HepG2 (cell line): ENCODE results near the gene IRAK2. TPM values are rescaled to one million over a fixed set of nuclear protein-coding genes. Genes with fewer than 3 reads are reported as not detected.

Experiments used
- ATAC-seq: fragments of 200-7000 bp; cut with Tn5 transposase; 3 replicates; pipeline ENCODE4 v1.9.1; 2020; ENCODE audit warnings: mild to moderate bottlenecking, moderate library complexity
- BruUV-seq: library from RNA; stranded (reverse); fragments of 400-500 nt; replicated peaks from 2 replicates; lab custom pipeline; 2021; lab: Mats Ljungman, UMichigan
- CTCF ChIA-PET: fragments of 300-600 bp; formaldehyde crosslinking; extraction: SDS; loops from one replicate; lab custom pipeline; 2021; ENCODE audit warnings: low total read pairs, inconsistent platforms, low intra/inter-chr PET ratio; lab: Yijun Ruan, JAX
- POLR2A ChIA-PET: fragments of 350-600 bp; sonication (Branson Sonifier 250); formaldehyde crosslinking; loops from one replicate; lab custom pipeline; 2020; ENCODE audit warnings: antibody characterized with exemption, inconsistent platforms; lab: Yijun Ruan, JAX
- DNase-seq: peaks from one replicate; pipeline ENCODE4 v3.0.0-alpha.2; 2015; ENCODE audit warnings: low spot score
- FAIRE-seq: peaks from 3 replicates; lab custom pipeline; 2011; peaks lifted over from hg19 to GRCh38; lab: Jason Lieb, UNC
- H2AFZ ChIP-seq: one replicate; pipeline ENCODE4 v1.6.1; 2011; ENCODE audit warnings: low read length, inconsistent platforms
- H3K27ac ChIP-seq: fragments of 300-600 bp; 3 replicates; pipeline ENCODE4 v1.8.0; 2011; ENCODE audit warnings: mixed run types, mild to moderate bottlenecking, mixed read lengths, low read length, inconsistent platforms; ENCODE audit not compliant: insufficient read depth; ENCODE audit errors: extremely low read length
- H3K27me3 ChIP-seq, 2 experiments: fragments of 200-600 bp in 1 of 2; 2 replicates in 1 of 2; 3 replicates in 1 of 2; pipeline versions ENCODE4 v1.6.0 to v1.8.0; 2011; ENCODE audit warnings: low read length in 2 of 2, mild to moderate bottlenecking in 2 of 2, moderate library complexity in 2 of 2, inconsistent platforms in 1 of 2; ENCODE audit not compliant: insufficient read depth in 2 of 2, control insufficient read depth in 1 of 2
- H3K36me3 ChIP-seq, 2 experiments: fragments of 200-600 bp in 1 of 2; replicated peaks in 1 of 2; 2 replicates in 1 of 2; 3 replicates in 1 of 2; pipeline versions ENCODE4 v1.5.1 to v1.8.0; 2011; ENCODE audit warnings: low read length in 2 of 2, inconsistent platforms in 1 of 2; ENCODE audit not compliant: insufficient read depth in 2 of 2, control insufficient read depth in 1 of 2
- H3K4me1 ChIP-seq: 2 replicates; pipeline ENCODE4 v1.5.1; 2012; ENCODE audit warnings: low read length, inconsistent platforms; ENCODE audit not compliant: insufficient read depth
- H3K4me2 ChIP-seq: 2 replicates; pipeline ENCODE4 v1.6.0; 2011; ENCODE audit warnings: low read depth, low read length, inconsistent platforms
- H3K4me3 ChIP-seq, 3 experiments: fragments of 200-600 bp in 1 of 3; sonication (generic), shearing (Covaris generic) in 1 of 3; replicated peaks in 1 of 3; 2 replicates each; pipeline ENCODE4 v1.5.1; 2011 to 2016; ENCODE audit warnings: low read length in 3 of 3, inconsistent platforms in 2 of 3, low read depth in 2 of 3, mild to moderate bottlenecking in 2 of 3, control low read depth in 1 of 3, mixed read lengths in 1 of 3; ENCODE audit not compliant: insufficient read depth in 1 of 3
- H3K79me2 ChIP-seq: one replicate; pipeline ENCODE4 v1.6.1; 2011; ENCODE audit warnings: low read length, inconsistent platforms; ENCODE audit not compliant: insufficient read depth
- H3K9ac ChIP-seq: 2 replicates; pipeline ENCODE4 v1.6.0; 2011; ENCODE audit warnings: mild to moderate bottlenecking, low read depth, low read length, inconsistent platforms; ENCODE audit not compliant: insufficient read depth
- H3K9me3 ChIP-seq: 2 replicates; pipeline ENCODE4 v1.5.1; 2012; ENCODE audit warnings: mild to moderate bottlenecking, low read length
- H4K20me1 ChIP-seq: 2 replicates; pipeline ENCODE4 v1.6.0; 2011; ENCODE audit warnings: inconsistent platforms, mild to moderate bottlenecking, low read length, moderate library complexity; ENCODE audit not compliant: insufficient read depth
- MAFG ChIP-seq: sonication (generic); formaldehyde crosslinking; IDR thresholded peaks from 2 replicates; pipeline ENCODE4 v1.5.1; 2020; ENCODE audit warnings: mild to moderate bottlenecking, missing genetic modification reagents
- NFYB ChIP-seq: sonication (generic); formaldehyde crosslinking; IDR thresholded peaks from 2 replicates; pipeline ENCODE4 v1.4.0; 2020; ENCODE audit warnings: missing genetic modification reagents
- NFYC ChIP-seq: IDR thresholded peaks from 2 replicates; pipeline ENCODE4 v1.6.1; 2016; ENCODE audit warnings: missing genetic modification reagents, missing compliant biosample characterization
- RFXAP ChIP-seq: sonication (generic); formaldehyde crosslinking; IDR thresholded peaks from 2 replicates; pipeline ENCODE4 v1.4.0; 2020; ENCODE audit warnings: missing genetic modification reagents, borderline replicate concordance
- SOX5 ChIP-seq: IDR thresholded peaks from 2 replicates; pipeline ENCODE4 v1.6.1; 2016; ENCODE audit warnings: borderline replicate concordance
- ZBTB3 ChIP-seq: sonication (generic); formaldehyde crosslinking; IDR thresholded peaks from 2 replicates; pipeline ENCODE4 v1.4.0; 2020; ENCODE audit warnings: low read depth, mild to moderate bottlenecking, moderate library complexity, missing genetic modification reagents, borderline replicate concordance
- ZNF124 ChIP-seq: sonication (generic); formaldehyde crosslinking; IDR thresholded peaks from 2 replicates; pipeline ENCODE4 v1.4.0; 2020; ENCODE audit warnings: missing genetic modification reagents
- ZNF326 ChIP-seq: sonication (generic); formaldehyde crosslinking; IDR thresholded peaks from 2 replicates; pipeline ENCODE4 v1.4.0; 2020; ENCODE audit warnings: missing genetic modification reagents, borderline replicate concordance
- ZNF619 ChIP-seq: sonication (generic); formaldehyde crosslinking; IDR thresholded peaks from 2 replicates; pipeline ENCODE4 v1.4.0; 2020; ENCODE audit warnings: mild to moderate bottlenecking, missing genetic modification reagents
- WGBS: methylation state at CpG from one replicate; pipeline ENCODE4 v1.1.6; 2017; ENCODE audit warnings: low lambda C conversion rate; 5-methylcytosine and 5-hydroxymethylcytosine counted together
- in situ Hi-C: cut with HindIII; loops from 2 replicates; pipeline ENCODE4 v1.10.0; 2017; ENCODE audit warnings: low pct_unique_long_range_greater_than_20kb; ENCODE audit not compliant: extremely low pct_ligation_motif_present
- intact Hi-C: fragments of 100-400 bp; cut with micrococcal nuclease; formaldehyde crosslinking; loops from one replicate; pipeline ENCODE4 v1.10.0; 2022; ENCODE audit not compliant: unreplicated experiment
- polyA plus RNA-seq, 8 experiments: library from polyadenylated mRNA; depleted of rRNA in 3 of 8; stranded (reverse) in 7 of 8; unstranded in 1 of 8; fragments of >200 nt; fragmentation: Illumina TruSeq in 4 of 8; extraction: Trizol in 4 of 8; gene quantifications; 2 replicates each; pipeline versions ENCODE4 v1.2.1 to v1.2.3, GENCODE V29; 2011 to 2016; ENCODE audit warnings: low read depth in 4 of 8, missing spikeins in 1 of 8, mixed read lengths in 1 of 8; ENCODE audit not compliant: insufficient read depth in 1 of 8
- total RNA-seq, 5 experiments: library from RNA; depleted of rRNA; stranded (reverse); fragments of >200 nt; fragmentation: Illumina TruSeq; extraction: Trizol; gene quantifications; 2 replicates each; pipeline ENCODE4 v1.2.3, GENCODE V29; 2016; ENCODE audit warnings: low read depth in 1 of 5

The IRAK2 gene
- total and polyA plus RNA-seq, 2 of the 13 experiments (the other 11 are each of a cell fraction or from before 2014, with no cell fraction given): 13.1 to 23.3 TPM

DNA sequence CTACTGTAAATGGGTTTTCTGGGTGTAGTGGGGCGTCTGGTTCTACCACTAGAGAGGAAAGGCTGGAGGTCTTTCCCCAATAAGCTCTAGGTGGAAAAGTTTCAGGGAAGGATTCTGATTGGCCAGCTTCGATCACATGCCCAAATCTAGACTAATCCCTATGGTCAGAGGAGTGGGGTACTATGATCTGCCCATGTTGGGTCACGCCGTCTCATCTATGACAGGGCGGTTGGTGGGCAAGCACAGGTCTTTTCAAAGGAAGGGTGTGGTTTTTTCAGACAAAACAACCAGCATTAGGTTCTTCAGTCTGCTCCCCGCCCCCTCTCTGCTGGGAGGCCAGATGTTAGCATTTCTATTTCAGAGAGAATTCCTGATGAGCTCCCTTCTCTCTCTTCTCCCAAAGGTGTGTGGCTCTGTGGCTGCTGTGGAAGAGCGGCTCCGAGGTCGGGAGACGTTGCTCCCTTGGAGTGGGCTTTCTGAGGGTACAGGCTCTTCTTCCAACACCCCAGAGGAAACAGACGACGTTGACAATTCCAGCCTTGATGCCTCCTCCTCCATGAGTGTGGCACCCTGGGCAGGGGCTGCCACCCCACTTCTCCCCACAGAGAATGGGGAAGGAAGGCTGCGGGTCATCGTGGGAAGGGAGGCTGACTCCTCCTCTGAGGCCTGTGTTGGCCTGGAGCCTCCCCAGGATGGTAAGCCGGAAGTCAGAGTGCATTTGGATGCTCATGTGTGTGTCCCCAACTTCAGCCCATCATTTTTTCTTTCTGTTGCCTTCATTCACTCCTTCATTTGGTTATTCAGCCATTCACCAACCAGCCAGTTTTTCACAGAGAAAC, 73.8 kb downstream of the IRAK2 start:
- Histone ChIP-seq H4K20me1 (no peaks in the 10 kb centered on the region), H3K9me3 (no peaks in the 10 kb centered on the region), H3K79me2 (no peaks in the 10 kb centered on the region), H3K9ac (no peak overlapping the region), H3K4me2 (no peak overlapping the region), H2AFZ (no peak overlapping the region), H3K4me3 (no peak overlapping the region), H3K36me3 (peaks cover 30 to 55% of the 10 kb centered on the region in 2 experiments), H3K27me3 (no peaks in the 10 kb centered on the region)
- CTCF ChIA-PET: no interaction called here
- intact Hi-C loops (no loop called here), in situ Hi-C loops (no loop called here)
- TF ChIP-seq MAFG (CRISPR knock-in tag): no peak
- TF ChIP-seq NFYC (CRISPR knock-in tag): 0 out of 2 replicates have a peak, but pooled peaks have one; percentile 13
- TF ChIP-seq NFYB (CRISPR knock-in tag): 0 out of 2 replicates have a peak, but pooled peaks have one; percentile 22
- TF ChIP-seq ZNF124 (CRISPR knock-in tag): no peak
- TF ChIP-seq SOX5 (CRISPR knock-in tag): no peak
- TF ChIP-seq, all 625 proteins: peak for 2
- no peaks in the 10 kb centered on the region for H3K4me1 ChIP-seq
- no peak for ATAC-seq
- WGBS: 96% methylated on average over 8 of the region's 15 CpGs
- H3K27ac ChIP-seq: no peak overlapping the region
- POLR2A ChIA-PET: interaction anchor here (1.8 kb wide), 1 partner anchor 9 kb away, joined by 8 read pairs; the partner anchor contains the start of gene TATDN2
- FAIRE-seq: no peak
- no peak for DNase-seq
- no TSS peak for BruUV-seq

DNA sequence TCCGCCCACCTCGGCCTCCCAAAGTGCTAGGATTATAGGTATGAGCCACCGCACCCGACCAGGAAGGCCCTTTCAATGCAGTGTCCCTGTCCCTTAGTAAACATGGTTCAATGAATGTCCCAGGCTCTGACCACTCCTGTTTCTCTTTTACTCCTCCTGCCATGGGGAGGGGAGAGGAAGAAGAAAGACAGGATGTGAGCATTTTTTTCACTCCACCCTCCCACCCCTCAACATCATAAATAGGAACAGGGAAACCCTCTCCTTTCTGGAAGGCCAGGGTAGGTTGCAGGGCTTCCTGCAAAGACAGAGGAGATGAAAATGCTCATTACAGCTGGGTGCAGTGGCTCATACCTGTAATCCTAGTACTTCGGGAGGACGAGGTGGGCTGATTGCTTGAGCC, 76.1 kb downstream of the IRAK2 start:
- POLR2A ChIA-PET: interaction anchor here (1.8 kb wide), 1 partner anchor 7 kb away, joined by 8 read pairs; the partner anchor contains the start of gene TATDN2
- FAIRE-seq: no peak
- intact Hi-C loops: no loop called here
- Histone ChIP-seq H3K4me3 (no peak overlapping the region), H3K9ac (no peak overlapping the region), H3K36me3 (peaks cover 18 to 32% of the 10 kb centered on the region in 2 experiments), H3K4me1 (no peaks in the 10 kb centered on the region), H2AFZ (no peak overlapping the region)
- DNase-seq: no peak
- no peak for TF ChIP-seq ZNF326 (CRISPR knock-in tag)
- TF ChIP-seq ZBTB3 (CRISPR knock-in tag): no peak
- no peak for TF ChIP-seq RFXAP (CRISPR knock-in tag)
- TF ChIP-seq ZNF619 (CRISPR knock-in tag): no peak
- TF ChIP-seq, all 625 proteins: peak for 0
- H3K27me3 ChIP-seq: no peaks in the 10 kb centered on the region
- no peak overlapping the region for H3K4me2 ChIP-seq
- CTCF ChIA-PET: no interaction called here
- in situ Hi-C loops: no loop called here
- no peaks in the 10 kb centered on the region for H4K20me1 ChIP-seq
- no peak overlapping the region for H3K27ac ChIP-seq
- 96% methylated on average over 6 of the region's 6 CpGs for WGBS
- no peak for ATAC-seq
- no peaks in the 10 kb centered on the region for H3K79me2 ChIP-seq
- no TSS peak for BruUV-seq
- H3K9me3 ChIP-seq: peaks cover 15% of the 10 kb centered on the region
